IPS DF 4.7 (cell line): ENCODE measurements around the gene RNH1.
"Not testable (repeated sequence)": the region's sequence is repeated elsewhere in the genome, so short reads cannot be mapped to it uniquely, and the experiment has no call there.

Experiments
- DNase-seq: peaks from one replicate; pipeline ENCODE4 v3.0.0-alpha.2; 2013; ENCODE audit warnings: low spot score; ENCODE audit errors: extremely low read depth

RNH1 gene

DNA sequence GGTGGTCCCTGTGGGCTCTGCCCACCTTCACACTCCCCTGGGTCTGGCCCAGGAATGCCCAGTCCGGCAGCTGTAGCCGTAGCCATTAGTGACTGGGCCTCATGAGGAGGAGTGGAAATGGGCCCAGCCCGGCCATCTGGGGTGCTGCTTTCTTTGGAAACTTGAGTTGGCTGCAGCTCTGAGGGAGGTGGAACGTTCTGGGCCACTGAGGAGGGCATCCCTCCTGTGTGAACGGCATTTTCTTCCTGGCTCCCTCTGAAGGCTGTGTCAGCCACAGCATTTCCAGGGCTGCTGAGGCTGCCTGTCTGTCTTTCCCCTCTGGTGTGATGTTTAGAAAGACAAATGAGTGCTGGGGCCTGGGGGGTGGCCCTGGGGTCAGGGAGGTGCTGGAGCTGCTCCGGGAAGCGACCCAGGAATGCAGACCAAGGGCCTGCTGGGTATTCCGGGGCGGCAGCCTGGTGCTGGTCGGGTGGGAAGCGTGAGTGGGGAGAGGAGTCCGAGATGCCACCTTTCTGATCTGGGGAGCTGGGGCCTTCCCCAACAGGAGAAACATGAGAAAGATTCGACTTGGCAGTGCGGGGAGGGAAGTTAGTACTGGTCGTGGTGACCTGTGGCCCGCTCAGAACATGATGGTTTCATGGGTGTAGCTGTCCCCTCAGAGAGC is 29.9 kb downstream of the RNH1 start:
- no peak for DNase-seq

- DNase-seq: no peak
These were observed 30.6 kb downstream of the RNH1 start for GRCh38 chr11:476416-476815.

- no peak for DNase-seq
These were observed 31.1 kb downstream of the RNH1 start for GRCh38 chr11:475941-476340.

DNA sequence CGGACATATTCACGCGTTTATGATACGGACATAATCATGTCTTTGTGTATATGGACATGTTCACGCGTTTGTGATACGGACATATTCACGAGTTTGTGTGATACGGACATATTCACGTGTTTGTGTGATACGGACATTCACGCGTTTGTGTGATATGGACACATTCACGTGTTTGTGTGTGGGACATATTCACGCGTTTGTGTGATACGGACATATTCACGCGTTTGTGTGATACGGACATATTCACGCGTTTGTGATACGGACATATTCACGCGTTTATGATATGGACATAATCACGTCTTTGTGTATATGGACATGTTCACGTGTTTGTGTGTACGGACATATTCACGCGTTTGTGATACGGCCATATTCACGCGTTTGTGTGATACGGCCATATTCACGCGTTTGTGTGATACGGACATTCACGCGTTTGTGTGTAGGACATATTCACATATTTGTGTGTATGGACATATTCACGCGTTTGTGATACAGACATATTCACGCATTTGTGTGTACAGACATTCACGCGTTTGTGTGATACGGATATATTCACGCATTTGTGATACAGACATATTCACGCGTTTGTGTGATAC is 32.0 kb downstream of the RNH1 start:
- no peak for DNase-seq

- DNase-seq: no peak
These were observed 32.9 kb downstream of the RNH1 start for GRCh38 chr11:473962-474785.

DNA sequence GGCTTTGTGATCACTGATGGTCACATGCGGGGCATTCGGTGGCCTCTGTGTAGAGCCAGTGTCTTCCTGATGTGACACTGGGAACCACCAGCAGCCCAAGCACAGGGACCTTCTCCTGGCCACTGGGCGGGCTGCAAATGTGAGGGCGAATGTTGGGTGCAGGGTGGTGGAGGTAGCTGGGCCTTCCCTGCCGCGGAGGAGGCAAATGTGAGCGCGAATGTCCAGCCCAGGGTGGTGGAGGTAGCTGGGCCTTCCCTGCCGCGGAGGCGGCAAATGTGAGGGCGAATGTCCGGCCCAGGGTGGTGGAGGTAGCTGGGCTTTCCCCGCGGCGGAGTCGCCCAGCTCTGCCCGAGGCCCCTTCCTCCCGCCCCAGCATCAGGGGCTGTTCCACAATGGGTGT is 33.6 kb downstream of the RNH1 start:
- DNase-seq: no peak

DNA sequence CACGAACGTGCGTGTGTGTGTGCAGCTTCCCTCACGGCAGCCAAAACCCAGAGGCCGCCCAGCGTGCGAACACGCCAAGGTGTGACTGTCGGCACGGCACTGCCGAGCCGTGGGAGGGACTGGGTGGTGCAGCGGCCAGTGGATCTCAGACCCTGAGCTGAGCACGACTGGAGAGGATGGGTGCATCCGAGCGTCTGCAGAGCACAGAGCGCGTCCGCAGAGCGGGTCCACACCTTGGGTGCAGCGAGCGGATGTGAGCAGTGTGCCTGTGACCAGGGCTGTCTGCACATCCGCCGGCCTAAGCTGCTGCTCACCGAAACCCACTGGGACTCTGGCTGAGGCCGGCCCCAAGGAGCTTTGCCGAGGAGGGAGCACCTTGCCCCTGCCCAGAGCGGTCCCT is 34.2 kb downstream of the RNH1 start:
- no peak for DNase-seq

GRCh38 chr11:472272-472671 is 34.8 kb downstream of the RNH1 start:
- no peak for DNase-seq

- no peak for DNase-seq
These were observed 35.4 kb downstream of the RNH1 start for GRCh38 chr11:471468-472145.

DNA sequence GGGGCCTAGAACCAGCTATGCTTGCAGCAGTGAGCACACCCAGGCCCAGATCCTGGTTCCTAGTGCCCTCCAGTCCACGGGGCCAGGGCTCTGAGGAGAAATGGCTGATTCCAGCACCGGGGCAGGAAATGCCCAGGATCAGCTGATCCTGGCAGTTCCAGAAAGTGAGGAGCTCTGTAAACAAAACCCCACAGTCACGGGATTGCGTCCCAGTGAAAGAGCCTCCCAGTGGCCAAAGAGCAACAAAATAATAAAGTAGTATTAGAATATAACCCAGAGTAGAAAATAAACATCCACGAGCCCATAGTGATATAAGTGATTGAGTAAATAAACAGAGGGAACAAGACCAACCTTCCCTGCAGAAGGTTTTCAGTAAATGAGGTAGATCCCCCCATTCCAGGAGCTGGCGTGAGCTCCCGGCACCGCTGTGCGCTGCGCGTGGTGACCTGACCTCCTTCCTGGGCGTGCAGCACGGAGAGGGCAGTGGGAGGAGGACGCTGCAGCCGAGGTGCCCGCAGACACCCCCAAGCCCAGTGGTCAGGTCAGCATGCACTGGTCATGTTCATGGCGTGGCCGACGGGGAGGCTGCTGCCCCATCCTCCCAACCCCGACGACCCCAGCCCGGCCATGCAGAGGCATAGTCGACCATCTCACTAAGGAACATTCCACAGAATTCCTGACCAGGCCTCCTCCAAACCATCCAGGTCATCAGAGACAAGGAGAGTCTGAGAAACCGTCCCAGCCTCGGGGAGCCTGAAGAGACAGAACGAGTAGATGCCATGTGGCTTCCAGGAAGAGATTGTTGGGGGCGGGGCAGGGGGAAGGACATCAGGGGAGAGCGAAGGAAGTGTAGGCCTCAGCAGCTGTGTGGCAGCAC is 37.1 kb downstream of the RNH1 start:
- DNase-seq: no peak

- DNase-seq: not testable (repeated sequence)
These were observed 37.9 kb downstream of the RNH1 start for GRCh38 chr11:469026-469683.

DNA sequence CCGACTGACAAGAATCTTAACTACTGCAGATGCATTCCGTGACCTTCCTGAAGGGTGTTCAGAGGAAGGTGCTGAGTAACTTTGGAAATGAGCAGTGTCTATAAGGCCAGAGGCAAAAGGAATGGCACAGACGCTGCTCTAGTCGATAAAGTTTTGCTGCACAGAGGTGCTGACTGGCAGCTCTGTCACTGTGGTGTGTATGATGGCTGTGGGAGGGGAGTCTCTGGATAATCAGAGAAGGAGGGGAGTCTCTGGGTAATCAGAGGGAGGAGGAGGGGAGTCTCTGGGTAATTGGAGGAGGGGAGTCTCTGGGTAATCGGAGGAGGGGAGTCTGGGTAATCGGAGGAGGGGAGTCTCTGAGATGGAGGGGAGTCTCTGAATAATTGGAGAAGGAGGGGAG is 38.5 kb downstream of the RNH1 start:
- DNase-seq: no peak

GRCh38 chr11:468036-468435 is 39.0 kb downstream of the RNH1 start:
- no peak for DNase-seq

- DNase-seq: no peak
These were observed 41.0 kb downstream of the RNH1 start for GRCh38 chr11:465896-466530.

DNA sequence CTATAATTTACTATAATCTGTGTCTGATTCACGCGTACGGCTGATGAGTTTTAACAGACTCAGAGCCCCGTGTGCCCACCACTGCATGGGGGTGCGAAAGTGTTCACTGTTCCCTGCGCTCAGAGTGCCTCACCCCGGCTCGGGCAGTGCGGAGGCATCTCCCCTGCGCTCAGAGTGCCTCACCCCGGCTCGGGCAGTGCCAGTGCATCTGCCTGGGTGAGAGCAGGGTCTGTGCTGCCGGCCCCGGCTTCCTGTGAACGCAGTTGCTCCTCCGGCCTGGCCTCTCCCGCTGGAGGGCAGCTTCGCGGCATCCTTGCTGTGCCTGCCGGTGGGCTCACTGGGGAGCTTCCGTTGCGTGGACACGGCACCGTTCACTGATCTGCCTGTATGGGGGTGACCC is 42.7 kb downstream of the RNH1 start:
- no peak for DNase-seq

GRCh38 chr11:462107-462890 is 44.7 kb downstream of the RNH1 start:
- DNase-seq: no peak

DNA sequence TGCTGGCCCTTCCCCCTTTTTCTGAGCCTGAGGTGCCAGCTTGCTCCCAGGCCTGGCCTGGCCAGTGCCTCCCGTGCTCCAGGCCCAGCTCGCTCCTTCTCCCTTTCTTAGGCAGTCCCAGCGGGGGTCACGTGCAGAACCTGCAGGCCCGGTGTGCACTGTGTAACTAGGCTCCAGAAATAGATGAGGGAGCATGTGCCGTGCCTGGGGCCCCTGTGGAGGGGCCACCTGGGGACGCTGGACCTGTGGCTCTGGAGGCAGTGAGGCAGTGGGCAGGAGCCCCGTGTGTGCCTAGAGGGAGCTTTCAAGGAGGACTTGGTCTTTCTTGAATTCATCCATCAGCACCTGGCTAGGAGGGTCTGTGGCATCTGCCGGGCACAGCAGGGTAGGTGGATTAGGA is 45.4 kb downstream of the RNH1 start:
- no peak for DNase-seq

DNA sequence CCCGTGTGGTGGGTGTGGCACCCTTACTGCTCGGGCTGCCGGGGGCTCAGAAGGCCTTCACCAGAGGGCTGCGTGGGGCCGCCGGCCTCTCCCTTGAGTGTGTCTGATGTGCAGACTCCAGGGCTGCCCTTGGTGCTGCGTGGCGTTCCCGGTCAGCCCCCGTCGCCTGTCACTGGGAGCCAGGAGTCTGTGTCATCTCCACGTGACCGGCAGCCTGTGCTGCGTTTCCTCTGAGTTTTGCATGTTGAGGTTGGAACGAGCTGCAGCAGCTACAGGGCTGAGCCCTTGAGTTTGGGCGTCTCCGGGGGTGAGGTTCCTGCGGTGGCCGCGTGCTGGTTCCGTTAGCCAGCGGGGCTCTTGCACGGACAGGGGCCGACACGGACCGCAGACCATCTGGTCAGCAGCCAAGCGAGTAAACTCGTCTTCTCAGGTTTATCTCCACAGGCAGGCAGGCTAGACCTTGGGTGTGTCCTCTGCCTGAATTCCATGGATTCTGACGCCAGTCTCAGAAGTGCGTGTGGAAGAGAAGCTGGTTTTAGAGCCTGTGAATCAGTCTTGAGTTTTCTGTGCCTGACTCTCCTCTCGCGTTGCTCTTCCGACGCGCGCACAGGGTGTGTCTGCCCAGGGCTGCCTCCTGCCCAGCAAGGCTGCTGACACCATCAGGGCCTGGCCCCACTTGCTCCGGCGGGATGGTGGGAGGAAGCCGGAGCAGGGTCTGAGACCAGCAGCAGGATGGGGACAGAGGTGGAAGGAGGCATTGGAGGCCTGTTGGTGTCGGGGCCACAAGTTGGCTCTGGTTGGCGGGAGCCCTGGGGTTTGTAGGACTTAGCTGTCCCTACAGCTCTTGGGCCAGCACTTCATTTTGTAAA is 46.5 kb downstream of the RNH1 start:
- no peak for DNase-seq
